NCI-H446 treated with DMSO at 0.1 percent for 48 hours (cell line): ENCODE data around the gene AHCYL2.
"Not testable (repeated sequence)": the region's sequence is repeated elsewhere in the genome, so short reads cannot be mapped to it uniquely, and the experiment has no call there.

ENCODE experiments used
- DNase-seq: peaks from one replicate; lab custom pipeline; 2025; lab: John Stamatoyannopoulos, UW

AHCYL2 gene

GRCh38 chr7:129209067-129209926 lies 15.5 kb upstream of the AHCYL2 start:
- DNase-seq, result no peak

DNA sequence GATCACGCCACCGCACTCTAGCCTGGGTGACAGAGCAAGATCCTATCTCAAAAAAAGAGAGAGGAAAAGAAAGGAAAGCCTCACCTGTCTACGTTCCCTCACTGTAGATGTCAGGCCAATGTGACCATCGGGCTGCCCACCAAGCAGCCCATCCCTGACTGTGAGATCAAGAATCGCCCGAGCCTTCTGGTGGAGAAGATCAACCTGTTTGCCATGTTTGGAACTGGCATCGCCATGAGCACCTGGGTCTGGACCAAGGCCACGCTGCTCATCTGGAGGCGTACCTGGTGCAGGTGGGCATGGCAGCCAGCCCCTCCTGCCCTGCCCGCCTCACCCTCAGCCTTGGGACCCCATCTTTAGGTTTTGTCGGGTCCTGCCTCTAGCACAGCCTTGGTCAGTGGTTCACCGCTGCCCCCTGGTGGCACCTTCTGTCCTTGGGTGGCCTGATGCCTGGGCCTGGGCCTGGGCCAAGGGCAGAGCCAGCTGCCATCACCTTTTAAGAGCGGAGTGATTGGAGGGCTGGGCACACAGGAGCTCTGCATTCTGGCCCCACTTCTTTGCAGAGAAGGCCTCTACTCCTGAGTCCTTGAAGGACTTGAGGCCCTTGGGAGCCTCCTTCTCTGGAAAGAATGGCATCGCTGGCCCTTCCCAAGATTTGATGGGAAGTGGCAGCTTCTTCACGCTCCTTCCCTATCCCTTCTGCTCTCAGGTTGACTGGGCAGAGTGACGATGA lies 14.4 kb upstream of the AHCYL2 start:
- DNase-seq, result no peak

GRCh38 chr7:129210989-129211312 lies 13.9 kb upstream of the AHCYL2 start:
- DNase-seq, result no peak

DNA sequence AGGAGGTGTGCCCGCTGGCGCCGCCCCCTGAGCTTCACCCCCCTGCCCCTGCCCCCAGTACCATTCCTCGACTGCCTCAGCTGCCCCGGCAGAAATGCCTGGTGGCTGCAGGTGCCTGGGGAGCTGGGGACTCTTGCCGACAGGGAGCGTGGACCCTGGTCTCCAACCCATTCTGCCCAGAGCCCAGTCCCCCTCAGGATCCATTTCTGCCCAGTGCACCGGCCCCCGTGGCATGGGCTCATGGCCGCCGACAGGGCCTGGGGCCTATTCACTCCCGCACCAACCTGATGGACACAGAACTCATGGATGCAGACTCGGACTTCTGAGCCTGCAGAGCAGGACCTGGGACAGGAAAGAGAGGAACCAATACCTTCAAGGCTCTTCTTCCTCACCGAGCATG lies 12.7 kb upstream of the AHCYL2 start:
- DNase-seq, result no peak

DNA sequence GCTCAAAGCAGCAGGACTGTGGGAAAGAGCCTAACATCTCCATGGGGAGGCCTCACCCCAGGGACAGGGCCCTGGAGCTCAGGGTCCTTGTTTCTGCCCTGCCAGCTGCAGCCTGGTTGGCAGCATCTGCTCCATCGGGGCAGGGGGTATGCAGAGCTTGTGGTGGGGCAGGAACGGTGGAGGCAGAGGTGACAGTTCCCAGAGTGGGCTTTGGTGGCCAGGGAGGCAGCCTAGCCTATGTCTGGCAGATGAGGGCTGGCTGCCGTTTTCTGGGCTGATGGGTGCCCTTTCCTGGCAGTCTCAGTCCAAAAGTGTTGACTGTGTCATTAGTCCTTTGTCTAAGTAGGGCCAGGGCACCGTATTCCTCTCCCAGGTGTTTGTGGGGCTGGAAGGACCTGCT lies 12.2 kb upstream of the AHCYL2 start:
- no peak for DNase-seq

DNA sequence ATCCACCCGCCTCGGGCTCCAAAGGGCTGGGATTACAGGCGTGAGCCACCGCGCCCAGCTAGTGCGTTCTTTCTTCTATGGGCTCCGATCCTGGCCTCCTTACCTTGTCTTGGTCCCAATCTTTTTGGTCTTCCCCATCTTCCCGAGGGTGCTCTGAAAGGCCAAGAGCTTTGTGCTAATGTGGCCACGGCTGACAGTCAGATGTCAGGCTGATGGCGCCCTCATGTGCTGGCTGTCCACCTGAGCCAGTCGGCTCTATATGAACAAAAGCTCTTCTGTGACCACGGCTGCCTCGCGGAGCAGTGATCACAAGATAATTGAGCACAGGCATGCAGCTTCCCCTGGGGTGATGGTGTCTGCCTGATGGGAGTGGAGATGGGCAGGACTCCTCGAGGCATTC lies 11.0 kb upstream of the AHCYL2 start:
- DNase-seq, result no peak

DNA sequence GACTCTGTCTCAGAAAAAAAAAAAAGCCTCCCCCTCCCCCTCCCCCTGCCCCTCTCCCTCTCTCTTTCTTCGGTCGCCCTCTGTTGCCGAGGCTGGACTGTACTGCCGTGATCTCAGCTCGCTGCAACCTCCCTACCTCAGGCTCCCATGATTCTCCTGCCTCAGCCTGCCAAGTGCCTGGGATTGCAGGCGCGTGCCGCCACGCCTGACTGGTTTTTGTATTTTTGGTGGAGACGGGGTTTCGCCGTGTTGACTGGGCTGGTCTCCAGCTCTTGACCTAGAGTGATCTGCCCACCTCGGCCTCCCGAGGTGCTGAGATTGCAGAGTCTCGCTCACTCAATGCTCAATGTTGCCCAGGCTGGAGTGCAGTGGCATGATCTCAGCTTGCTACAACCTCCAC lies 9.1 kb upstream of the AHCYL2 start:
- DNase-seq, result not testable (repeated sequence)

GRCh38 chr7:129216101-129216715 lies 8.6 kb upstream of the AHCYL2 start:
- DNase-seq, result not testable (repeated sequence)

- not testable (repeated sequence) for DNase-seq
Measured at GRCh38 chr7:129216821-129217416, 7.9 kb upstream of the AHCYL2 start.

DNA sequence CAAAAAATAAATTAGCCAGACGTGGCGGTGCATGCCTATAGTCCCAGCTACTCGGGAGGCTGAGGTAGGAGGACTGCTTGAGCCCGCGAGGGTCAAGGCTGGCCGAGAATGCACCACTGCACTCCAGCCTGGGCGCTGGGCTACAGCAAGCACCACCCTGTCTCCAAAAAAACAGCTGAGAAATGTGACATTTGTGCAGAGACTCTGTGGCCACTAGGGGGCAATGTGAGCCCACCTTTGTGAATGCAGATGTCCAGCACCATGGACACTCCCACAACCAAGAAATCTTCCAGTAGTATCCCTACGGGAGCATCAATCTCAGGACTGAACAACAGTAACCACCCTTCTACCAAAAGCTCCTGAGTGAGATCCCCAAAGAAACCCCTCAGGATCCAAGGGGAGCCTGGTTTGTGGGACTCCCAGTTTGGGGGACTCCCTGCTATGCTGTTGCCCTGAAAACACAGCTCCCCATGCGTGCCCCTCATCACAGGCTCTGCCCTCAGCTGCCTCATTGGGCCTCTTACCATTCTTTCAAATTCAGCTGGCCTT lies 6.2 kb upstream of the AHCYL2 start:
- peak; percentile 9 for DNase-seq

DNA sequence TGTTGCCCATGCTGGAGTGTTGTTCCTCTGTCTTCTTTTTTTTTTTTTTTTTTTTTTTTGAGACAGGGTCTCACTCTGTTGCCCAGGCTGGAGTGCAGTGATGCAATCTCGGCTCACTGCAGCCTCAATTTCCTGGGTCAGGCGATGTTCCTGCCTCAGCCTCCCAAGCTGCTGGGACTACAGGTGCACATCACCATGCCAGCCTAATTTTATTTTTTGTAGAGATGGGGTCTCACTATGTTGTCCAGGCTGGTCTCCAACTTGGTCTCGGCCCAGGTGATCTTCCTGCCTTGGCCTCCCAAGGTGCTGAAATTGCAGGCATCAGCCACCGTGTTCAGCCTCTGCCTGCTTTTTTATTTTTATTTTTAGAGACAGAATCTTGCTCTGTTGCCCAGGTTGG lies 5.7 kb upstream of the AHCYL2 start:
- DNase-seq, result not testable (repeated sequence)

GRCh38 chr7:129222064-129222463 lies 2.8 kb upstream of the AHCYL2 start:
- DNase-seq, result no peak

DNA sequence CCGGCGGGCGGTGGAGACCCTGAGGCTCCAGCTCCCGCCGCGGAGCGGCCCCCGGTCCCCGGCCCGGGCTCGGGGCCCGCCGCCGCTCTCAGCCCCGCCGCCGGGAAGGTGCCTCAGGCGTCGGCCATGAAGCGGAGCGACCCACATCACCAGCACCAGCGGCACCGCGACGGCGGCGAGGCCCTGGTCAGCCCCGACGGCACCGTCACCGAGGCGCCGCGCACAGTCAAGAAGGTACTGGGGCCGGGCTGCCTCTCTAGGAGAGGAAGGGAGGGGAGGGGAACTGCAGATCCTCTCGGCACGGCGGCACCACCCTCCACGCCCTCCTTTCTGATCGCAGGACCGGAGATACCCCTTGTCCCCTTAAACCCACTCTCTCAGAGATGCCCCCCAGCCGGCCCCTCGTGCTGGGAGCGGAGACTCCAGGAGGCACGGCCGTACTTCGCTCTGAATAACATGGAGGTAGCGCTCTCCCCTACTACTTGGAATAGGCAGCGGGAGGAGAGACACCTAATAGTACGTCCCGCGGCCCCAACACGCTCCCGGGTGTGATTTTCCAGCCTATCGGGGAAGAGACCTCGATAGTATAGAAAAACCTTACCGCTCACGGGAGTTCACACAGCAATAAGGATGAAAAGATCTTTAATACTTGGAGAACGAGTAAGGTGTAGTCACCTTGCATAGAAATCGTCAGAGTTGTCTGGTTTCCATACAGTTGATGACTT lies 538 bp downstream of the AHCYL2 start:
- no peak for DNase-seq

GRCh38 chr7:129225931-129226572 lies 1.2 kb downstream of the AHCYL2 start:
- DNase-seq, result no peak

DNA sequence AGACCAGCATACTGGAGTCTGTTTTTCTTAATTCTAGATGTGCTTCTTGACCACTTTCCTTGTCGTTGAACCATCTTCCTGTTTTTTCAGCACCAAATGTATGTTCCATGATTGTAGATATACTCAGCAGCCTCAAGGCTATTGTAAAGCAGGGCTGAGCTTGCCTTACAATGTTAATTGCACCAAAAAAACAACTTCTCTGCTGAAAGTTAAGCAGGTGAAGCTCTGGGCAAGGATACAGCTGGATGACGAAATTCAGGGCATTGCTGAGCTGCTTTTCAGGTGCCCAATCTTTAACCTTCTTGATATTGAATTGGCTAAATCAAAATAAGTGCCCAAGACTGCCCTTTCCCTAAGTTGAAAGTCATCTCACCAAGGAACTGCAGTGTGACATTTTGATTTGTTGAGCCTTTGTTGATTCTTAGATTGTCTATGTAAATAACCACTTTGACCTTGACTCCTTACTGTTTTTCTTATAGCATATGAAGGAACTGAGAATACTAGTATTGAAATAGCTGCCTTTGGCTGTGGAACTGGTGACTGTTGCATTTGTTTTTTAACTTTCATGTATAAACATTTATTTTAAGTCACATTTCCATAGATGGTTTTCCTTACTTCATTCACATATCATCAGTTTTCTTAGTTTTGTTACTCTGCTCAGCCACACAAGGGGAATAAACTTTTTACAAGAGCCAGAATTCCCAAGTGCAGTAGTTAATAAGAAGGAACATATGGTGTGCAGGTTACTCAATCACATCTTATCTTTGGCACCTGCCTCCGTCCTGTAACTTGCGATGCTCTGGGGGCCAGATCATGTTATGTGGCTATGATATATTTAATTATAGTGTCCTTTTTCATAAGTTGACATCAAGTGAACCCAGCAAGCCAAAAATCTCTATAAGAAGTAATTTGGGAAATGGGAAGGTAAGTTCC lies 3.1 kb downstream of the AHCYL2 start:
- DNase-seq, result no peak

- DNase-seq, result no peak
Measured at GRCh38 chr7:129228633-129229032, 3.8 kb downstream of the AHCYL2 start.

- no peak for DNase-seq
Measured at GRCh38 chr7:129231666-129232065, 6.8 kb downstream of the AHCYL2 start.

DNA sequence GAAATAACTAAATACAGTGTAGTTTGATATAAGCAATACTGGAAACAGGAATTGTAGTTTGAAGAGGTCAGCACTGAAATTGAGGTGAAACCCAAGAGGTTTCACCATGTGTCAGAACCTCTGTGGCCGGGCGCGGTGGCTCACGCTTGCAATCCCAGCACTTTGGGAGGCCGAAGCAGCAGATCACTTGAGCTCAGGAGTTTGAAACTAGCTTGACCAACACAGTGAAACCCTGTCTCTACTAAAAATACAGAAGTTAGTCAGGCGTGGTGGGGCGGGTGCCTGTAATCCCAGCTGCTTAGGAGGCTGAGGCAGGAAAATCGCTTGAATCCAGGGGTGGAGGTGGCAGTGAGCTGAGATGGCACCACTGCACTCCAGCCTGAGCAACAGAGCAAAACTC lies 13.7 kb downstream of the AHCYL2 start:
- no peak for DNase-seq

DNA sequence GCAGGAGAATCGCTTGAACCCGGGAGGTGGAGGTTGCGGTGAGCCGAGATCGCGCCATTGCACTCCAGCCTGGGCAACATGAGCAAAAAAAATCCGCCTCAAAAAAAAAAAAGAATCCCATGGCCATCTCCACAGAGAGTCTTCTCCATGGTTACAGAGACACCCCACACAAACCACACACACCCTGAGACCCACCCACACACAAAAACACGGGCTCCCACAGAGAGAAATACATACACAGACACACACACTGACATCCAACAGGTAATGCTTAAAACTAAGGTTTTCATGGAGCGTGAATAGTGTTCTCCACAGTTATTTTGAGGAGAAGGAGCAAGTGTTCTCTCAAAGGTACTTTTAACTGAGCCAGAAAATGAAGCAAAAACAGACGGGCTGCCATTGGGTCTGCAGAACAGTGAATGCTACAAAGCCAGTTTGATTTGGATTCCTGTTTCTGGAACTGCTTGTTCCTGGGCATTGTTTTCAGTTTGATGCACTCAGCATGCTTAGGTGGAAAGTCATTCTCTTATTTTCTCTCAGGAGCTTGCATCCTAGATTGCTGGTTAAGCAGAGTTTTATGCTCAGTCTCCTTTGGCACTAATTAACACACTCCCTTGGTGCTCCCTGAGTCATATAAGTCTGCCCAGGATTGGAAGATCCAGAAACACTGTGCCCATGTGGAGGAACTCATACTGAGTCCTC lies 15.4 kb downstream of the AHCYL2 start:
- DNase-seq, result no peak
